HG03045 (cell line): ENCODE measurements around the gene UBA7.
"Not testable (repeated sequence)": the region's sequence is repeated elsewhere in the genome, so short reads cannot be mapped to it uniquely, and the experiment has no call there.

Experiments used
- ATAC-seq: cut with Tn5 transposase; IDR thresholded peaks from one replicate; pipeline ENCODE4 v1.9.1; 2021; ENCODE audit warnings: mild to moderate bottlenecking, moderate library complexity; ENCODE audit not compliant: unreplicated experiment

Gene UBA7

DNA sequence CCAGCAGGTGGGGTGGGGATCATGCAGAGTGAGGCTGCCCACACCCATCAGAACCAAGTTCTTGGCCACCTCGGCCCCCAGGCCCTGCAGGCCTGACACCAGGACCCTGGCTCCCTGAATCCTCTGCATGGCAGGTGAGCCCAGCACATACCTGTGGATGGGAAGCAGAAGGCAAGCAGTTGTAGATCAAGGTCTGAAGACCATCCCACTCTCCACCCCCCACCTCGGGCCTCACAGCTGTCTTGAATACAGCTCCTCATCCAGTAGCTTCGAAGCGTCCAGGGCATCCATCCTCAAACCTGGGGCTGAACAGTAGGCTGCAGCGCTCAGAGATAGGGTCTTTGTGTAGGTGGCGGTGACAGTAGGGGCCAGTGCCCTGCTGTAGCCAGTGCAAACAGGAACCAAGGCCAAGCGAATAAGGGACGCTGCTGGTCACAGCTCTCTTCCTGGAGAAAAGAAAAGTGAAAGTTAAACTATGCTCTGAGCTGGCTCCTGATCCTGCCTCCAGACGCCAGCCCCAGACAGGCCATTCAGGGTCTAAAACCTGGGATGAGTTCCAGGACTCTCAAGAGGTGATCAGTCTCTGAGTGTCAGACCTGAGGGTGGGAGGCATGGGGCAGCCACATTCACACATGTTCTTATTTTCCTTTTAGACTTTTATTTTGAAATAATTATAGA, at the start of gene UBA7:
TSS of gene UBA7 (minus strand) at position 457 of the 678 bp plus-strand sequence. CDS start at position 291, 166 bp downstream.
- ATAC-seq = no peak

DNA sequence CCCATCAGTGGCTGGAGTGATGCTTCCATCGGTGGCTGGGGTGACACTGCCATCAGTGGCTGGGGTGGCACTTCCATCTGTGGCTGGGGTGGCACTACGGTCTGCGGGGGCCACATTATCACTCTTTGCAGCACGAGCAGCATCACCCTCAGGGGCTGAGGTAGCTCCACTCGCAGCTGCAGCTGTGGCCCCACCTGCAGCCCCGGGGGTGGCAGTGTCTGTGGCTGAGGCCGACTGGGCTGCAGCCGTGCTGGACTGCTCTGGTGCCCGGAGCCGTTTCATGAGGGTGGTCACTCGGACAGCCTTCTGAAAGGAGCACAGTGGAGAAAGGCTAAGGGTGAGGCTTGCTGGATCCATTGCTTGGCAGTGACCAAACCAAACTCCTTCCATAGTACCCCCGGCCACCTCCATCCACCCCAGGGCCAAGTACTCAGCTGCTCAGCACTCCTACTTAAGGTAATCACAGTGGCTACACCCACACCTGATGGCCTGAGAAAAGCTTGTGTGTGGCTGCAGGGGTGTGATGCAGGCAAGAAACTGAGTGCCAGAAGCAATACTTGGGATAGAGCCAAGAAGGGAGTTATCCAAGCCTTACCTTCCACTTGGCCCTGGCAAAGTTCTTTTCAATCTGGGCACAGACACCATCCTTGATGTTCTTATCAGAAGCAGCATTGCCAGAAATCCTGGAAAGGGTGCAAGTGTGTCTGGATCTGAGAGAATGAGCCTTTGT, 46.0 kb upstream of the UBA7 start:
- no peak for ATAC-seq

DNA sequence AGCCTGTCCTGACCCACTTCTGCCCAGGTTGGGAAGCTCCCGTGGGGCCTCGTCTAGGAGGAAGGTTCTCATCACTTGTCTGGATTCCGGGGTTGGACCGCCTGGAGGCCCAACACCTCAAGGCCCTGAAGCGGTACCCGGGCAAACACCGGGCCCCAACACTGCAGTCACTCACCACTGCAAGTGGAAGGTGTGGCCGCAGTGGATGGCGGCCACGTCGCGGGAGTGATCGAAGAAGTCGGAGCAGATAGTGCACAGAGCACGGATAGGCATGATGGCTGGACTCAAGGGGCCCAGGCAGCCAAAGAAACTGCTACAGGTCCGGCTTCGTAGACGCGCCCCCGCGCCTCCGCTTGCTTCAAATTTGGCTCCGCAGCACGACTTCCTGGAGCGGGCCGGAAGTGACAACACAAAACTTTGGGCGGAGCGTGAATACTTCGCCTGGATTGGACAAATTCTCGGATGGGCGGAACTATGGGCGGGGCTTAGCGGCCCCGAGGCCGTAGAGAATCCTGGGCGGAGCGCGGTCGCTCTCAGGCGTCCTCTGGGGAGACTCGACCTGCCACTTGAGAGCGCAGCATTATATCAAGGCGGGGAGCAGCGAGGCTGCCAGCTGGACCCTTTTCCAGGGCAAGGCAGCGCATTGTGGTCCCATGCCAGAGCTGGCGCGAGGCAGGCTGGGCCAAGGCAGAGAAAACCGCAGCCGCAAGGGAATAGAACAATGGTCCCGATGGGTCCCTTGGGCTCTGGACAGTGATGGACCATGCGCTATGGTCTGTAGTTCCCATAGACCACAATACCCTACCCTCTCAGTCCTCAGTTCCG, 42.6 kb upstream of the UBA7 start, which contains the start of gene TRAIP:
TSS of gene TRAIP (minus strand) at position 384 of the 825 bp plus-strand sequence. CDS start at position 273, 111 bp downstream.
- peak; percentile 95 for ATAC-seq

DNA sequence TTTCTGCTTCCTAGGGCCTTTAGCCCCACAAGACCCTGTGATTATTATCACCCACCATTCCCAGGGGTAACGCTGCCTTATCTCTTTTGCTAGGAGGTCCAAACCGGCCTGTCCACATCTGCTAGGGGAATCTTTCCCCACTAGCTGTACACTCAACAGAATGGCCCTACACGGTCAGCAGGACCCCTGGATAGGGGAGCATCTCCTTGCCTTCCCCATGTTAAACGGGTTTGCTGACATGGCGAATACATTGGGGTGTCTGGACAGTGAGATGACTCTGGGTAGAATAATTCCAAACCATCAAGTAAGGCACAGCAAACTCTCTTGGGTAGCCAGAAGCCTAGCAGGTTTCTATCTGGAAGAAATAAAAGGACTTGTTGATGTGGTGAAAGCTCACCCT, 41.9 kb upstream of the UBA7 start:
- no peak for ATAC-seq

- ATAC-seq = no peak
These were observed 31.9 kb upstream of the UBA7 start for GRCh38 chr3:49845694-49846093.

- ATAC-seq = no peak
These were observed 30.9 kb upstream of the UBA7 start for GRCh38 chr3:49844464-49845183.

- no peak for ATAC-seq
These were observed 29.2 kb upstream of the UBA7 start for GRCh38 chr3:49842843-49843517.

GRCh38 chr3:49841806-49842205, 28.1 kb upstream of the UBA7 start:
- ATAC-seq = no peak

- no peak for ATAC-seq
These were observed 27.5 kb upstream of the UBA7 start for GRCh38 chr3:49841126-49841696.

- no peak for ATAC-seq
These were observed 26.6 kb upstream of the UBA7 start for GRCh38 chr3:49840388-49840787.

- ATAC-seq = no peak
These were observed 25.5 kb upstream of the UBA7 start for GRCh38 chr3:49839193-49839809.

DNA sequence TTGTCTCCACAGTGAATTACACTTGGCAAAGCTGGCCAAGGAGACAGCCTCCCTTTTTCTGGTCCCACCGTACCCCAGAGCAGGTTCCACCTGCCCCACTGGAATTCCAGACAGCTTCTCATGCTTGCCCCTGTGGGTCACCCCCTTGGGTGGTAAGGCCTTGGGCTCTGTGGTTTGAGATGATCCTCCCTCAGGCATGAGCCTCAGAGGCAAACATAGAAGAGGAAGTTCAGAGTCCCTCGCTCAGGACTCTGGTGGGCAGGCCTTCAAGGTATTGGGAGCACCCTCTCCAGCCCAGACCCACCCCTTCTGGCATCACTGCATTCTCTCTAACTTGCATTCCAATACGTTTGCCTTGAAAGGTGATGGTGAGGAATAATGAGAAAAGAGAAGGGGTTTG, 17.6 kb upstream of the UBA7 start:
- no peak for ATAC-seq

DNA sequence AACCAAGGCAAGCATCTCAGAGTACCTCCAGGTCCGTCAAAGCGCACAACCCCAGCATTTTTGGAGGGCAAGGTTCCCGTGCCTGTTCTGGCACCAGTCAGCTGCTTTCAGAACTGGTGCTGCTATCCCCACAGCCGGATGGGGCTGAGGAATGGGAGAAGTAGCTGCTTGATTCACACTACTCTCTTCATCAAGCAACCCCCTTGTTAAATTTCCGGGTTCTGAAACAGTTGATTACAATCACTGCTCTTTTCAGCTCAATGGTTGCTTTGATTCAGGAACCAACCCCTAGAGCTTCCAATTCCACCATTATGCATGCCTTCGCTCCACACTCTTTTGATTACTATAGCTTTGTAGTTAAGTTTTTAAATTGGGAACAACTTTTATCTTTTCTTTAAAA, 12.3 kb upstream of the UBA7 start:
- ATAC-seq = no peak

DNA sequence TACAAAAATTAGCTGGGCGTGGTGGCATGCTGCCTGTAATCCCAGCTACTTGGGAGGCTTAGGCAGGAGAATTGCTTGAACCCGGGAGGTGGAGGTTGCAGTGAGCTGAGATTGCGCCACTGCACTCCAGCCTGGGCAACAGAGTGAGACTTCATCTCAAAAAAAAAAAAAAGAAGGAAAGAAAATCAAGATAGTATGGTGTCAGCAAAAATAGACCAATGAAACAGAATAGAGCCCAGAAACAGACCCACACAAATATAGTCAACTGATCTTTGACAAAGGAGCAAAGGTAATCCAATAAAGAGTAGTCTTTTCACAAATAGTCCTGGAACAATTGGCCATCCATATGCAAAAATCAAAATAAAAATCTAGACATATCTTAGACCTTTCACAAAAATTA, 9.4 kb upstream of the UBA7 start:
- not testable (repeated sequence) for ATAC-seq

DNA sequence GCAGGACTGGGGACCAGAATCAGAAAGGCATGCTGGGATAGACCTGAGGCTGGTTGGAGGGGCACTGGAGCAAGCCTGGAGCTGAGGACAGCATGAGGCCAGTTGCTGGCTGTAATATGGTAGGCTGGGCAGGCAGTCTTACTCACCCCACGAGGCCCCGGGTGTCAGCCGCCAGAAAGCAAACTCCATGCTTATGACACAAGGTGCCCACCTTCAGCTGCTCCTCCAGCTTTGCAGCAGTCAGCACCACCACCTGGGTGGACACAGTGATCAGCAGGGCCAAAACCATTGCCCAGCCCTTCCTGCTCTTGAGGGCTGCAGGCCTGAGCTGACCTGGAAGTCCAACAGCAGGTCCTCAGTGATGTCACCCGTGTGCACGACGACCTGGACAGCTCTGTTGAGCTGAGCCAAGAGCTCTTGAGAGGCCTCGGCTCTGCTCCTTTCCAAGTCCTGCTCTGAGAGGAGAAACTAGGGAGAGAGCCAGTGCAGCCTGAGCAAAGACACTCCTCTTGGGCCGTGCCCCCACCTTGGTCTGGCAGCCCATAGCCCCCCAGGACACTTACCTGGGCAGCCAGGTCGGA, 747 bp downstream of the UBA7 start:
- no peak for ATAC-seq

GRCh38 chr3:49807431-49808114, 6.2 kb downstream of the UBA7 start:
- ATAC-seq = no peak

- ATAC-seq = no peak
These were observed 6.9 kb downstream of the UBA7 start for GRCh38 chr3:49806850-49807249.

- no peak for ATAC-seq
These were observed 7.7 kb downstream of the UBA7 start for GRCh38 chr3:49805897-49806701.
